GM23338 (cell line): Measurements from ENCODE around the gene GNL3. TPM values are rescaled to one million over a fixed set of nuclear protein-coding genes. Genes with fewer than 3 reads are reported as not detected.

Experiments
- ATAC-seq: fragments of 200-7000 bp; cut with Tn5 transposase; 3 replicates; pipeline ENCODE4 v1.9.1; 2020
- DNase-seq: peaks from one replicate; pipeline ENCODE4 v3.0.0-alpha.2; 2015; ENCODE audit warnings: low spot score
- H2AFZ ChIP-seq: fragments of 200-600 bp; sonication (generic); 2 replicates; pipeline ENCODE4 v1.8.0; 2016; ENCODE audit warnings: antibody characterized with exemption, mild to moderate bottlenecking, moderate library complexity
- H3F3A ChIP-seq: fragments of 200-600 bp; sonication (generic); replicated peaks from 2 replicates; pipeline ENCODE4 v1.8.0; 2017; ENCODE audit warnings: antibody characterized with exemption, mixed run types, low read depth
- H3K27ac ChIP-seq: fragments of 200-600 bp; sonication (generic); 2 replicates; pipeline ENCODE4 v1.6.1; 2016; ENCODE audit warnings: low read depth
- H3K27me3 ChIP-seq: fragments of 200-600 bp; sonication (generic); 2 replicates; pipeline ENCODE4 v1.8.0; 2016; ENCODE audit warnings: mild to moderate bottlenecking, mixed run types, moderate library complexity; ENCODE audit not compliant: insufficient read depth
- H3K36me3 ChIP-seq: fragments of 200-600 bp; sonication (generic); 2 replicates; pipeline ENCODE4 v1.8.0; 2016; ENCODE audit warnings: mild to moderate bottlenecking; ENCODE audit not compliant: insufficient read depth
- H3K4me1 ChIP-seq: fragments of 200-600 bp; sonication (generic); 2 replicates; pipeline ENCODE4 v1.8.0; 2016; ENCODE audit warnings: mild to moderate bottlenecking, moderate library complexity; ENCODE audit not compliant: insufficient read depth
- H3K4me2 ChIP-seq: fragments of 200-600 bp; sonication (generic); 2 replicates; pipeline ENCODE4 v1.7.1; 2017; ENCODE audit warnings: mixed run types
- H3K4me3 ChIP-seq: fragments of 200-600 bp; sonication (generic); 2 replicates; pipeline ENCODE4 v1.6.1; 2016; ENCODE audit warnings: mixed run types
- H3K79me2 ChIP-seq: fragments of 200-600 bp; sonication (generic); replicated peaks from 2 replicates; pipeline ENCODE4 v1.8.0; 2017; ENCODE audit warnings: mild to moderate bottlenecking; ENCODE audit not compliant: insufficient read depth
- H3K9me2 ChIP-seq: fragments of 200-600 bp; sonication (generic); 2 replicates; pipeline ENCODE4 v1.8.0; 2017; ENCODE audit not compliant: insufficient read depth
- H4K20me1 ChIP-seq: fragments of 200-600 bp; sonication (generic); replicated peaks from 2 replicates; pipeline ENCODE4 v1.8.0; 2017; ENCODE audit warnings: mild to moderate bottlenecking; ENCODE audit not compliant: insufficient read depth
- H3K27ac Mint-ChIP-seq: 2 replicates; pipeline ENCODE4 v1.8.0; 2020; ENCODE audit warnings: inconsistent platforms, mild to moderate bottlenecking, moderate library complexity, mixed read lengths
- H3K27me3 Mint-ChIP-seq: 3 replicates; pipeline ENCODE4 v1.8.0; 2022; ENCODE audit warnings: low read depth, mild to moderate bottlenecking, moderate library complexity, mixed read lengths, inconsistent platforms; ENCODE audit not compliant: insufficient read depth, poor library complexity
- H3K36me3 Mint-ChIP-seq: 3 replicates; pipeline ENCODE4 v1.8.0; 2021; ENCODE audit warnings: low read depth, mild to moderate bottlenecking, inconsistent platforms, moderate library complexity, mixed read lengths
- H3K4me1 Mint-ChIP-seq: 3 replicates; pipeline ENCODE4 v1.8.0; 2020; ENCODE audit warnings: mild to moderate bottlenecking, inconsistent platforms, mixed read lengths
- H3K4me3 Mint-ChIP-seq: 3 replicates; pipeline ENCODE4 v1.8.0; 2021; ENCODE audit warnings: moderate library complexity, mild to moderate bottlenecking, inconsistent platforms, mixed read lengths
- H3K9me3 Mint-ChIP-seq: 3 replicates; pipeline ENCODE4 v1.8.0; 2020; ENCODE audit warnings: moderate library complexity, mild to moderate bottlenecking, inconsistent platforms, mixed read lengths
- CREB1 ChIP-seq: fragments of 250-450 bp; sonication (Bioruptor Pico); IDR thresholded peaks from 2 replicates; pipeline ENCODE4 v1.5.0; 2020; ENCODE audit warnings: low read depth, mild to moderate bottlenecking, moderate library complexity
- EZH2 ChIP-seq: fragments of 200-600 bp; sonication (generic); IDR thresholded peaks from one replicate; pipeline ENCODE4 v1.8.0; 2017; ENCODE audit warnings: antibody characterized with exemption, mild to moderate bottlenecking, low read depth; ENCODE audit not compliant: unreplicated experiment
- EZH2phosphoT487 ChIP-seq: fragments of 200-600 bp; sonication (generic); IDR thresholded peaks from one replicate; pipeline ENCODE4 v1.8.1; 2018; ENCODE audit warnings: antibody characterized with exemption; ENCODE audit not compliant: unreplicated experiment
- JUNB ChIP-seq: IDR thresholded peaks from one replicate; pipeline ENCODE4 v1.6.1; 2016; ENCODE audit warnings: antibody characterized with exemption; ENCODE audit not compliant: unreplicated experiment
- NANOG ChIP-seq: IDR thresholded peaks from 2 replicates; pipeline ENCODE4 v1.6.1; 2016; ENCODE audit warnings: antibody characterized with exemption, borderline replicate concordance
- POLR2AphosphoS5 ChIP-seq: IDR thresholded peaks from 2 replicates; pipeline ENCODE4 v1.6.1; 2016; ENCODE audit warnings: antibody characterized with exemption, low read depth
- ZNF114 ChIP-seq: fragments of 250-450 bp; sonication (Bioruptor Pico); IDR thresholded peaks from 2 replicates; pipeline ENCODE4 v1.5.0; 2020; ENCODE audit warnings: mild to moderate bottlenecking, moderate library complexity
- ZNF331 ChIP-seq: fragments of 250-450 bp; sonication (Bioruptor Pico); IDR thresholded peaks from 2 replicates; pipeline ENCODE4 v1.5.0; 2020; ENCODE audit warnings: low read depth, mild to moderate bottlenecking, moderate library complexity
- ZNF462 ChIP-seq: fragments of 250-450 bp; sonication (Bioruptor Pico); IDR thresholded peaks from 2 replicates; pipeline ENCODE4 v1.5.0; 2020; ENCODE audit warnings: mild to moderate bottlenecking, moderate library complexity
- polyA plus RNA-seq: library from polyadenylated mRNA; unstranded; fragments of >200 nt; fragmentation: Nextera tagmentation; extraction: Ambion mirVana; gene quantifications from 2 replicates; pipeline ENCODE4 v1.2.1, GENCODE V29; 2016
- total RNA-seq: library from RNA; depleted of rRNA; stranded (reverse); fragments of >200 nt; shearing (Covaris generic); gene quantifications from 2 replicates; pipeline ENCODE4 v1.2.3, GENCODE V29; 2014
- TF ChIP-seq, protein P1 (sequence below): IDR thresholded peaks from 2 replicates; pipeline ENCODE4 v1.6.1; 2016; ENCODE audit warnings: antibody characterized with exemption
- TF ChIP-seq, protein P2 (sequence below), 2 experiments: fragments of 200-600 bp in 1 of 2; sonication (generic) in 1 of 2; conservative IDR thresholded peaks; 2 replicates each; pipeline versions ENCODE4 v1.5.1 to v1.6.1; 2016 to 2017; ENCODE audit warnings: antibody characterized with exemption in 2 of 2, low read depth in 2 of 2, mild to moderate bottlenecking in 2 of 2, moderate library complexity in 1 of 2
- TF ChIP-seq, protein P3 (sequence below): IDR thresholded peaks from one replicate; pipeline ENCODE4 v1.6.1; 2018; ENCODE audit warnings: antibody characterized with exemption; ENCODE audit not compliant: unreplicated experiment

Gene GNL3
- total and polyA plus RNA-seq, 2 experiments from 2014 or later = 169 to 205 TPM

DNA sequence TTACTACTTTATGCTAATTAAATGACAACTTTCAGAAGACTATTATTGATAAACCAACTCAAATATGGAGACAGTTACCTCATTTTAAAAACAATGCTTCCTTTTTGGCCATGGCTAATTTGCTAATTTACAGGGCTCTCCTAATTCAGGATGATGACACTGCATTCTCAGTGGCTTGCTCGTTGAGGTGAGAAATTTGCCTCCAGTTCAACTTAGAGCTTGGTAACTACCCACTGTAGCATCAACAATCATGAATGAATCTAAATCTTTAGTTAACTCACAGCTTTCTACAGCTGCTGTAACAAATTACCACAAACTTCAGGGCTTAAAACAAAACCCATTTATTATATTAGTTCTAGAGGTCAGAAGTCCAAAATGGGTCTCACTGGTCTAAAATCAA lies 14.2 kb upstream of the GNL3 start:
- H3K9me3 Mint-ChIP-seq = no peaks in the 10 kb centered on the region
- no peak for TF ChIP-seq ZNF462 (CRISPR knock-in tag)
- TF ChIP-seq ZNF114 (CRISPR knock-in tag) = no peak
- TF ChIP-seq, protein P1, sequence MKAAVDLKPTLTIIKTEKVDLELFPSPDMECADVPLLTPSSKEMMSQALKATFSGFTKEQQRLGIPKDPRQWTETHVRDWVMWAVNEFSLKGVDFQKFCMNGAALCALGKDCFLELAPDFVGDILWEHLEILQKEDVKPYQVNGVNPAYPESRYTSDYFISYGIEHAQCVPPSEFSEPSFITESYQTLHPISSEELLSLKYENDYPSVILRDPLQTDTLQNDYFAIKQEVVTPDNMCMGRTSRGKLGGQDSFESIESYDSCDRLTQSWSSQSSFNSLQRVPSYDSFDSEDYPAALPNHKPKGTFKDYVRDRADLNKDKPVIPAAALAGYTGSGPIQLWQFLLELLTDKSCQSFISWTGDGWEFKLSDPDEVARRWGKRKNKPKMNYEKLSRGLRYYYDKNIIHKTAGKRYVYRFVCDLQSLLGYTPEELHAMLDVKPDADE = no peak
- no peak for TF ChIP-seq EZH2phosphoT487
- TF ChIP-seq, protein P2, sequence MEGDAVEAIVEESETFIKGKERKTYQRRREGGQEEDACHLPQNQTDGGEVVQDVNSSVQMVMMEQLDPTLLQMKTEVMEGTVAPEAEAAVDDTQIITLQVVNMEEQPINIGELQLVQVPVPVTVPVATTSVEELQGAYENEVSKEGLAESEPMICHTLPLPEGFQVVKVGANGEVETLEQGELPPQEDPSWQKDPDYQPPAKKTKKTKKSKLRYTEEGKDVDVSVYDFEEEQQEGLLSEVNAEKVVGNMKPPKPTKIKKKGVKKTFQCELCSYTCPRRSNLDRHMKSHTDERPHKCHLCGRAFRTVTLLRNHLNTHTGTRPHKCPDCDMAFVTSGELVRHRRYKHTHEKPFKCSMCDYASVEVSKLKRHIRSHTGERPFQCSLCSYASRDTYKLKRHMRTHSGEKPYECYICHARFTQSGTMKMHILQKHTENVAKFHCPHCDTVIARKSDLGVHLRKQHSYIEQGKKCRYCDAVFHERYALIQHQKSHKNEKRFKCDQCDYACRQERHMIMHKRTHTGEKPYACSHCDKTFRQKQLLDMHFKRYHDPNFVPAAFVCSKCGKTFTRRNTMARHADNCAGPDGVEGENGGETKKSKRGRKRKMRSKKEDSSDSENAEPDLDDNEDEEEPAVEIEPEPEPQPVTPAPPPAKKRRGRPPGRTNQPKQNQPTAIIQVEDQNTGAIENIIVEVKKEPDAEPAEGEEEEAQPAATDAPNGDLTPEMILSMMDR (conservative IDR thresholded peaks at IDR 0.05; ENCODE audit: low read depth in 2 of 2) = no peak
- TF ChIP-seq EZH2 = no peak
- TF ChIP-seq ZNF331 (CRISPR knock-in tag) = no peak
- no peak for TF ChIP-seq NANOG
- TF ChIP-seq, protein P3, sequence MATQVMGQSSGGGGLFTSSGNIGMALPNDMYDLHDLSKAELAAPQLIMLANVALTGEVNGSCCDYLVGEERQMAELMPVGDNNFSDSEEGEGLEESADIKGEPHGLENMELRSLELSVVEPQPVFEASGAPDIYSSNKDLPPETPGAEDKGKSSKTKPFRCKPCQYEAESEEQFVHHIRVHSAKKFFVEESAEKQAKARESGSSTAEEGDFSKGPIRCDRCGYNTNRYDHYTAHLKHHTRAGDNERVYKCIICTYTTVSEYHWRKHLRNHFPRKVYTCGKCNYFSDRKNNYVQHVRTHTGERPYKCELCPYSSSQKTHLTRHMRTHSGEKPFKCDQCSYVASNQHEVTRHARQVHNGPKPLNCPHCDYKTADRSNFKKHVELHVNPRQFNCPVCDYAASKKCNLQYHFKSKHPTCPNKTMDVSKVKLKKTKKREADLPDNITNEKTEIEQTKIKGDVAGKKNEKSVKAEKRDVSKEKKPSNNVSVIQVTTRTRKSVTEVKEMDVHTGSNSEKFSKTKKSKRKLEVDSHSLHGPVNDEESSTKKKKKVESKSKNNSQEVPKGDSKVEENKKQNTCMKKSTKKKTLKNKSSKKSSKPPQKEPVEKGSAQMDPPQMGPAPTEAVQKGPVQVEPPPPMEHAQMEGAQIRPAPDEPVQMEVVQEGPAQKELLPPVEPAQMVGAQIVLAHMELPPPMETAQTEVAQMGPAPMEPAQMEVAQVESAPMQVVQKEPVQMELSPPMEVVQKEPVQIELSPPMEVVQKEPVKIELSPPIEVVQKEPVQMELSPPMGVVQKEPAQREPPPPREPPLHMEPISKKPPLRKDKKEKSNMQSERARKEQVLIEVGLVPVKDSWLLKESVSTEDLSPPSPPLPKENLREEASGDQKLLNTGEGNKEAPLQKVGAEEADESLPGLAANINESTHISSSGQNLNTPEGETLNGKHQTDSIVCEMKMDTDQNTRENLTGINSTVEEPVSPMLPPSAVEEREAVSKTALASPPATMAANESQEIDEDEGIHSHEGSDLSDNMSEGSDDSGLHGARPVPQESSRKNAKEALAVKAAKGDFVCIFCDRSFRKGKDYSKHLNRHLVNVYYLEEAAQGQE = no peak
- no peak for TF ChIP-seq JUNB
- no peak for TF ChIP-seq CREB1 (CRISPR knock-in tag)
- no peak for TF ChIP-seq POLR2AphosphoS5
- no peak overlapping the region for H3K4me3 ChIP-seq
- no peak overlapping the region for H3K27ac ChIP-seq
- no peak for ATAC-seq
- H4K20me1 ChIP-seq = peaks cover 13% of the 10 kb centered on the region
- DNase-seq = no peak
- no peak overlapping the region for H3K4me3 Mint-ChIP-seq
- H3F3A ChIP-seq = 0 out of 2 replicates have a peak, but pooled peaks cover 7% of the 10 kb centered on the region
- peaks cover 3% of the 10 kb centered on the region; the same call in 2 of the 3 replicates for H3K4me1 Mint-ChIP-seq
- H2AFZ ChIP-seq = no peak overlapping the region
- no peaks in the 10 kb centered on the region for H3K9me2 ChIP-seq
- no peaks in the 10 kb centered on the region for H3K27me3 ChIP-seq
- peaks cover 23% of the 10 kb centered on the region for H3K79me2 ChIP-seq
- peak overlapping the region; percentile 72 for H3K27ac Mint-ChIP-seq
- no peak overlapping the region for H3K4me2 ChIP-seq
- H3K27me3 Mint-ChIP-seq = no peaks in the 10 kb centered on the region
- peaks cover 17% of the 10 kb centered on the region for H3K36me3 ChIP-seq
- peaks cover 13% of the 10 kb centered on the region; the same call in 1 of the 2 replicates for H3K4me1 ChIP-seq
- peaks cover 37% of the 10 kb centered on the region for H3K36me3 Mint-ChIP-seq
